ENCODE results near the gene TMPRSS12.

DNA sequence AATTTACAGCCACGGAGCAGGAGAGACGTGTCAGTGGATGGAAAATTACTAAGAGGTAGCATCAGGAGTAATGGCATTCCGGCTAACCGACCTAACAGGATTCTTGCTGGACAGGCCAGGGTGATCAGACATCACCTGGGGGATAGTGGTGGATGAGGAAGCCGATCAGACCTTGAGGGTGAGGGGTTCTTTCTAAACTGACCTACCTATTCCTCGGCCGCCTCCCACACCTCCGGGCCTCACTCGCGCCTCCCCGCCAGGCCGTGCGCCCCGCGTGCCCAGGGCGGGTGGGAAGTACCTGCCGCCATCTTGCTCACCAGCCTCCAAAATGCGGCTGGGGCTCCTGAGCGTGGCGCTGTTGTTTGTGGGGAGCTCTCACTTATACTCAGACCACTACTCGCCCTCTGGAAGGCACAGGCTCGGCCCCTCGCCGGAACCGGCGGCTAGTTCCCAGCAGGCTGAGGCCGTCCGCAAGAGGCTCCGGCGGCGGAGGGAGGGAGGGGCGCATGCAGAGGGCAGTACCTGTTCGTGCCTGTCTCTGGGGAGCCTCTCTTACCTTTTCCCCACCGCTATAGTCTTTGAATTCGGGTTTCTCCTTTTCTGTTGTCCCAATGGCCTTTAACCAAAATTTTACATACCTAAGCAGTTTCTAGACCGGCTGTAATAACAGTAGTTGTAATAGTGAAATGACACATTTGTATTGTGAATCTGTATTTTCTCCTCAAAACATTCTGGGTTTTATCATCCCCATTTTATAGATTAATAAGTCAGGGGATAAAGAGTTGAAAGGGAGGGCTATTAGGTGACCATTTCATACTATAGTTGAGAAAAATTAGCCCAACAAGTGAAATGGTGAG is at the start of gene TMPRSS12:
- TF ChIP-seq, protein P1, sequence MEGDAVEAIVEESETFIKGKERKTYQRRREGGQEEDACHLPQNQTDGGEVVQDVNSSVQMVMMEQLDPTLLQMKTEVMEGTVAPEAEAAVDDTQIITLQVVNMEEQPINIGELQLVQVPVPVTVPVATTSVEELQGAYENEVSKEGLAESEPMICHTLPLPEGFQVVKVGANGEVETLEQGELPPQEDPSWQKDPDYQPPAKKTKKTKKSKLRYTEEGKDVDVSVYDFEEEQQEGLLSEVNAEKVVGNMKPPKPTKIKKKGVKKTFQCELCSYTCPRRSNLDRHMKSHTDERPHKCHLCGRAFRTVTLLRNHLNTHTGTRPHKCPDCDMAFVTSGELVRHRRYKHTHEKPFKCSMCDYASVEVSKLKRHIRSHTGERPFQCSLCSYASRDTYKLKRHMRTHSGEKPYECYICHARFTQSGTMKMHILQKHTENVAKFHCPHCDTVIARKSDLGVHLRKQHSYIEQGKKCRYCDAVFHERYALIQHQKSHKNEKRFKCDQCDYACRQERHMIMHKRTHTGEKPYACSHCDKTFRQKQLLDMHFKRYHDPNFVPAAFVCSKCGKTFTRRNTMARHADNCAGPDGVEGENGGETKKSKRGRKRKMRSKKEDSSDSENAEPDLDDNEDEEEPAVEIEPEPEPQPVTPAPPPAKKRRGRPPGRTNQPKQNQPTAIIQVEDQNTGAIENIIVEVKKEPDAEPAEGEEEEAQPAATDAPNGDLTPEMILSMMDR (IDR thresholded peaks at IDR 0.05): peak in 2 of 12 donors; percentile 21 to 25
- TF ChIP-seq POLR2A (IDR thresholded peaks at IDR 0.05): no peak
